Mesenchymal stem cell (in vitro differentiated cells and primary cell): ENCODE measurements around the gene TMEM134.
"Not testable (repeated sequence)": the region's sequence is repeated elsewhere in the genome, so short reads cannot be mapped to it uniquely, and the experiment has no call there.

ENCODE experiments used
- DNase-seq: peaks from one replicate; pipeline ENCODE4 v3.0.0-alpha.2; 2013
- H2AFZ ChIP-seq: one replicate; pipeline ENCODE4 v1.6.1; 2013; ENCODE audit warnings: low read depth, mild to moderate bottlenecking, control low read depth, inconsistent platforms, low read length, moderate library complexity
- H2AK5ac ChIP-seq: 2 replicates; pipeline ENCODE4 v1.6.1; 2013; ENCODE audit warnings: low read length, moderate library complexity, mild to moderate bottlenecking, inconsistent platforms; ENCODE audit not compliant: severe bottlenecking
- H2BK120ac ChIP-seq: one replicate; pipeline ENCODE4 v1.6.1; 2013; ENCODE audit warnings: low read depth, mild to moderate bottlenecking, inconsistent platforms, low read length, moderate library complexity
- H2BK12ac ChIP-seq, 2 experiments: one replicate each; pipeline ENCODE4 v1.6.1; 2013; ENCODE audit warnings: inconsistent platforms in 2 of 2, low read length in 2 of 2, mild to moderate bottlenecking in 2 of 2, moderate library complexity in 2 of 2, control low read depth in 1 of 2
- H2BK15ac ChIP-seq: one replicate; pipeline ENCODE4 v1.6.1; 2013; ENCODE audit warnings: mild to moderate bottlenecking, low read depth, inconsistent platforms; ENCODE audit not compliant: poor library complexity, severe bottlenecking
- H2BK5ac ChIP-seq: 2 replicates; pipeline ENCODE4 v1.6.1; 2013; ENCODE audit warnings: low read depth, mild to moderate bottlenecking, low read length, control low read depth, inconsistent platforms; ENCODE audit not compliant: poor library complexity, severe bottlenecking
- H3K14ac ChIP-seq, 2 experiments: one replicate each; pipeline ENCODE4 v1.6.1; 2013; ENCODE audit warnings: inconsistent platforms in 2 of 2, low read length in 2 of 2, control low read depth in 1 of 2, mild to moderate bottlenecking in 1 of 2, moderate library complexity in 1 of 2
- H3K18ac ChIP-seq, 2 experiments: one replicate each; pipeline ENCODE4 v1.6.1; 2013; ENCODE audit warnings: inconsistent platforms in 2 of 2, low read length in 2 of 2, control low read depth in 1 of 2, low read depth in 1 of 2, mild to moderate bottlenecking in 1 of 2
- H3K23ac ChIP-seq, 2 experiments: one replicate each; pipeline ENCODE4 v1.6.1; 2013; ENCODE audit warnings: inconsistent platforms in 2 of 2, low read length in 2 of 2, mild to moderate bottlenecking in 2 of 2, moderate library complexity in 2 of 2, control low read depth in 1 of 2
- H3K27ac ChIP-seq: 2 replicates; pipeline ENCODE4 v1.5.1; 2013; ENCODE audit warnings: mild to moderate bottlenecking, moderate library complexity, low read length, control low read depth, inconsistent platforms; ENCODE audit not compliant: poor library complexity, severe bottlenecking
- H3K27me3 ChIP-seq, 2 experiments: 2 replicates each; pipeline versions ENCODE4 v1.6.1 to v1.7.0; 2013; ENCODE audit warnings: low read length in 2 of 2, mild to moderate bottlenecking in 2 of 2, moderate library complexity in 2 of 2, control low read depth in 1 of 2, inconsistent platforms in 1 of 2; ENCODE audit not compliant: control insufficient read depth in 1 of 2, insufficient read depth in 1 of 2
- H3K36me3 ChIP-seq, 2 experiments: 2 replicates each; pipeline versions ENCODE4 v1.6.1 to v1.7.0; 2013; ENCODE audit warnings: low read length in 2 of 2, control low read depth in 1 of 2, inconsistent platforms in 1 of 2, low read depth in 1 of 2, mild to moderate bottlenecking in 1 of 2; ENCODE audit not compliant: insufficient read depth in 2 of 2, control insufficient read depth in 1 of 2
- H3K4ac ChIP-seq, 2 experiments: one replicate each; pipeline ENCODE4 v1.6.1; 2013; ENCODE audit warnings: inconsistent platforms in 2 of 2, low read length in 2 of 2, mild to moderate bottlenecking in 2 of 2, moderate library complexity in 2 of 2, control low read depth in 1 of 2, low read depth in 1 of 2
- H3K4me1 ChIP-seq: 2 replicates; pipeline ENCODE4 v1.6.1; 2013; ENCODE audit warnings: low read depth, low read length, control low read depth; ENCODE audit not compliant: control insufficient read depth, insufficient read depth
- H3K4me2 ChIP-seq: 2 replicates; pipeline ENCODE4 v1.6.1; 2013; ENCODE audit warnings: low read length, mild to moderate bottlenecking, inconsistent platforms; ENCODE audit not compliant: poor library complexity, severe bottlenecking
- H3K4me3 ChIP-seq, 2 experiments: 2 replicates each; pipeline versions ENCODE4 v1.5.1 to v1.7.0; 2013; ENCODE audit warnings: low read length in 2 of 2, mild to moderate bottlenecking in 2 of 2, control low read depth in 1 of 2, low read depth in 1 of 2; ENCODE audit not compliant: insufficient read depth in 1 of 2
- H3K79me1 ChIP-seq: replicated peaks from 2 replicates; pipeline ENCODE4 v1.6.1; 2013; ENCODE audit warnings: mild to moderate bottlenecking, control low read depth, low read length, inconsistent platforms; ENCODE audit not compliant: poor library complexity, severe bottlenecking
- H3K9ac ChIP-seq: 2 replicates; pipeline ENCODE4 v1.7.0; 2013; ENCODE audit warnings: mild to moderate bottlenecking, low read length, moderate library complexity
- H3K9me3 ChIP-seq: 2 replicates; pipeline ENCODE4 v1.7.0; 2013; ENCODE audit warnings: mild to moderate bottlenecking, low read length; ENCODE audit not compliant: control insufficient read depth
- H4K8ac ChIP-seq: one replicate; pipeline ENCODE4 v1.6.1; 2013; ENCODE audit warnings: inconsistent platforms, mild to moderate bottlenecking, low read length, moderate library complexity
- H4K91ac ChIP-seq: one replicate; pipeline ENCODE4 v1.6.1; 2013; ENCODE audit warnings: mild to moderate bottlenecking, low read length, inconsistent platforms
- WGBS: methylation state at CpG from one replicate; pipeline ENCODE4 v1.1.7; 2013; ENCODE audit warnings: mixed read lengths; 5-methylcytosine and 5-hydroxymethylcytosine counted together

The TMEM134 gene

GRCh38 chr11:67511558-67511957 lies 42.5 kb upstream of the TMEM134 start:
- H3K27ac ChIP-seq, H3K18ac ChIP-seq, H3K9ac ChIP-seq, H2AFZ ChIP-seq, H3K36me3 ChIP-seq, H3K4me3 ChIP-seq, H3K4me2 ChIP-seq, H3K9me3 ChIP-seq, H3K79me1 ChIP-seq, H2AK5ac ChIP-seq, DNase-seq, H3K4ac ChIP-seq, H2BK15ac ChIP-seq, H4K8ac ChIP-seq, H4K91ac ChIP-seq, H3K14ac ChIP-seq, H3K23ac ChIP-seq, H2BK120ac ChIP-seq, H2BK12ac ChIP-seq, H2BK5ac ChIP-seq: not testable (repeated sequence)
- Histone ChIP-seq H3K27me3 (peaks cover 0 to 26% of the 10 kb centered on the region in 2 experiments), H3K4me1 (peaks cover 12% of the 10 kb centered on the region)
- WGBS = 86% methylated on average over 3 of the region's 4 CpGs

DNA sequence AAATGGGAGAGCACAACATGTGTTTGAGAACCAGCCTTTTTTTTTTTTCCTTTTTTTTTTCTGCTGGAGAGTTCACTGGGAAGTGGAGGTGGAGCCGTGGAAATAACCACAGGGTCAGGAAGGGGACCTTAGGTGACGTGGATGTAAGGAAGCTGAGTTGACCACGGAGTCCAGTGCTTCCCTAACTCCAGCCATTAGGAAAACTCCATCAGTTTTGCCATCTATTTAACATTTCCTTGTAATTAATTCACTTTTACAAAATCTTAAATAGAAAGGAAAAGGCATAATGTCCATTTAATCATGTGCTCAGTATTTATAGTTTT lies 40.9 kb upstream of the TMEM134 start:
- H3K9me3 ChIP-seq = no peaks in the 10 kb centered on the region
- H2BK5ac ChIP-seq = no peak overlapping the region
- no peak overlapping the region for H3K4me2 ChIP-seq
- H2AK5ac ChIP-seq = no peak overlapping the region
- H3K36me3 ChIP-seq = peaks cover 0 to 10% of the 10 kb centered on the region in 2 experiments
- H2BK12ac ChIP-seq = no peak overlapping the region
- no peak overlapping the region for H3K14ac ChIP-seq
- peaks cover 0 to 12% of the 10 kb centered on the region in 2 experiments for H3K27me3 ChIP-seq
- no peak overlapping the region for H3K18ac ChIP-seq
- H3K23ac ChIP-seq = no peak overlapping the region
- H4K91ac ChIP-seq = no peak overlapping the region
- no peak overlapping the region for H2BK120ac ChIP-seq
- H2AFZ ChIP-seq = no peak overlapping the region
- H3K9ac ChIP-seq = no peak overlapping the region
- no peak overlapping the region for H2BK15ac ChIP-seq
- DNase-seq = peak; percentile 60
- H3K4ac ChIP-seq = no peak overlapping the region
- no peaks in the 10 kb centered on the region for H3K79me1 ChIP-seq
- no peak overlapping the region for H3K4me3 ChIP-seq
- H3K27ac ChIP-seq = no peak overlapping the region
- WGBS = no CpG with 5 or more reads among the region's 3 CpGs
- no peak overlapping the region for H4K8ac ChIP-seq
- peaks cover 25% of the 10 kb centered on the region for H3K4me1 ChIP-seq

- Histone ChIP-seq H3K36me3 (peaks cover 0 to 13% of the 10 kb centered on the region in 2 experiments), H3K9ac (peak overlapping the region; percentile 94), H3K27ac (peak overlapping the region; percentile 68), H3K18ac (peak overlapping the region; percentile 87 to 90), H4K8ac (peak overlapping the region; percentile 89), H3K14ac (peak overlapping the region in 1 of 2 experiments; percentile 95), H3K27me3 (peaks cover 0 to 3% of the 10 kb centered on the region in 2 experiments), H3K23ac (no peak overlapping the region), H2AK5ac (peak overlapping the region; percentile 90), H2AFZ (peak overlapping the region; percentile 92), H2BK120ac (peak overlapping the region; percentile 39), H3K79me1 (no peaks in the 10 kb centered on the region), H3K9me3 (no peaks in the 10 kb centered on the region), H3K4me3 (peak overlapping the region; percentile 87 to 90), H3K4ac (peak overlapping the region; percentile 39 to 84), H2BK12ac (no peak overlapping the region), H2BK15ac (peak overlapping the region; percentile 83), H3K4me2 (peak overlapping the region; percentile 75), H4K91ac (peak overlapping the region; percentile 44), H3K4me1 (peaks cover 30% of the 10 kb centered on the region), H2BK5ac (peak overlapping the region; percentile 60)
- WGBS = under 1% methylated on average over 54 of the region's 57 CpGs
- DNase-seq = peak; percentile 97
Observed at GRCh38 chr11:67508486-67509121, 39.6 kb upstream of the TMEM134 start.

GRCh38 chr11:67507864-67508485 lies 38.9 kb upstream of the TMEM134 start, which contains the start of gene CDK2AP2:
TSS of gene CDK2AP2 (minus strand) at chr11:67508162. CDS start at chr11:67508082, 80 bp downstream.
- peak within 1 kb of the TSS; percentile 87 to 90 for H3K4me3 ChIP-seq
- peak within 1 kb of the TSS; percentile 44 for H4K91ac ChIP-seq
- peak; percentile 100 for DNase-seq
- peak within 1 kb of the TSS; percentile 39 for H2BK120ac ChIP-seq
- no peaks in the 10 kb centered on the region for H3K79me1 ChIP-seq
- peak within 1 kb of the TSS; percentile 87 to 90 for H3K18ac ChIP-seq
- peaks cover 37% of the 10 kb centered on the region for H3K4me1 ChIP-seq
- H2BK12ac ChIP-seq = peak within 1 kb of the TSS in 1 of 2 experiments; percentile 33
- H3K23ac ChIP-seq = peak within 1 kb of the TSS in 1 of 2 experiments; percentile 23
- peaks cover 0 to 20% of the 10 kb centered on the region in 2 experiments for H3K36me3 ChIP-seq
- peak within 1 kb of the TSS in 1 of 2 experiments; percentile 95 for H3K14ac ChIP-seq
- peak within 1 kb of the TSS; percentile 89 for H4K8ac ChIP-seq
- H2BK15ac ChIP-seq = peak within 1 kb of the TSS; percentile 83
- H3K4me2 ChIP-seq = peak within 1 kb of the TSS; percentile 75
- peak within 1 kb of the TSS; percentile 39 to 84 for H3K4ac ChIP-seq
- peaks cover 0 to 3% of the 10 kb centered on the region in 2 experiments for H3K27me3 ChIP-seq
- peak within 1 kb of the TSS; percentile 60 for H2BK5ac ChIP-seq
- H2AFZ ChIP-seq = peak within 1 kb of the TSS; percentile 94
- H2AK5ac ChIP-seq = peak within 1 kb of the TSS; percentile 90
- peak within 1 kb of the TSS; percentile 94 for H3K9ac ChIP-seq
- no peaks in the 10 kb centered on the region for H3K9me3 ChIP-seq
- under 1% methylated on average over 57 of the region's 57 CpGs for WGBS
- H3K27ac ChIP-seq = peak within 1 kb of the TSS; percentile 76
